Kidney glomerular epithelial cell (primary cell): ENCODE data around the gene HSD17B12.

Source experiments
- DNase-seq: peaks from one replicate; lab custom pipeline; 2025; lab: John Stamatoyannopoulos, UW

Gene HSD17B12

DNA sequence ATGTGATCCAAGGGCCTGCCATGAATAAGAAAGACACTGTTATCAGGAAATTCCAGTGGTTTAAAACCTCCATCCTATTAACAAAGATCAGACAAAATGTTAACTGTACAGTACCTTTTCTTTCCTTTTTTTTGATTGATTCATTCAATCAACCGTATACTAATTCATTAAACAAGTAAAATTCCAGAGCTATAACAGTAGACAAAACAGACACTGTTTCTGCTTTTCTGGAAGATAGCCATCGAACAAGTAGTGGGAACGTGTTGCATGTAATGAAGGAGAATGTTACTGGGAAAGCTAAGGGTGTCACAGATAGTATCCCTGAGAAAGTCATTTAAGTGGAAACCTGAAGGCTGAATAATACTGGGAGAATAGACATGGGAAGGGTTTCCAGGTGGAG lies 126.4 kb downstream of the HSD17B12 start:
- no peak for DNase-seq

DNA sequence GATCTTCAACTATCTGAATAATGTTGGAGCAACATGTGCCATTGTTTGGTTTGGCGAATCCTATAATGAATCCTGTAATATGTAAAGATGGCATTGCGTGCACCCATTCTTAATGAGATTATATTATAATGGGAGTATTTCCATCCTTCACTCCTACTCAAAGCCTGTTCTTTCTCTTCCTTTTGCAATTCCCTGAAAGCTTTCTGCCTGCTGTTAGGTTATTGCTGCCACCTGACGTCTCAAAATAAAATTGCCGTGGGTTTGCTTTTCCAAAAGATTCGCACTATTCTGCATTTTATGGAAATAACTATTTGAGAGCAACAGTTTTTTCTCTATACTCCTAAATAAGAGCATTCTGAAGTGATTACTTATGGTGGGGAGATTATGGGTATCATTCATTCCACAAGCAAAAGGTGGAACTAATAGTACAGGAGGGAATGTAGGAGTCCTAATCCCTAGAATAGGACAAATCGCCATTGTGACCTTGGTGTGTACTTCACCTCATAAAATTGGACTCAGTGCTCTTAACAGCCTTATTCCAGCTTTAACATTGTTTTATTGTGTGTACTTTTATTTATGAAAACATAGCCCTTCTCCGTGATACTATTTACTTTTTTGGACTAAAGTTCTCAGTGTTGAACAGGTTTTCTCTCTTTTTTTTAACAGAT lies 130.5 kb downstream of the HSD17B12 start:
- DNase-seq, result no peak

DNA sequence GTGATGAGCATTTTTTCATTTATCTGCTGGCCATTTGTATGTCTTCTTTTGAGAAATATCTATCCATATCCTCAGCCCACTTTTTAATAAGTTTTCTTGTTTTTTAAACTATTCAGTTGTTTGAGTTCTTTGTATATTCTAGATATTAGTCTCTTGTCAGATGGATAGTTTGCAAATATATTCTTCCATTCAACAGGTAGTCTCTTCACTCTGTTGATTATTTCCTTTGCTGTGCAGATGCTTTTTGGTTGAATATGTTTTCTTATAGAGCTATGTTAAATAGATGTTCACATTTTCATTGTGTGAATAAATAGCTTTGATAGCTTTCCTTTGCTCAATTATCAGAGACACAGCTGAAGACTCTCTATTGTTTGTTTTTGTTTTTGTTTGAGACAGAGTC lies 131.9 kb downstream of the HSD17B12 start:
- DNase-seq, result no peak

DNA sequence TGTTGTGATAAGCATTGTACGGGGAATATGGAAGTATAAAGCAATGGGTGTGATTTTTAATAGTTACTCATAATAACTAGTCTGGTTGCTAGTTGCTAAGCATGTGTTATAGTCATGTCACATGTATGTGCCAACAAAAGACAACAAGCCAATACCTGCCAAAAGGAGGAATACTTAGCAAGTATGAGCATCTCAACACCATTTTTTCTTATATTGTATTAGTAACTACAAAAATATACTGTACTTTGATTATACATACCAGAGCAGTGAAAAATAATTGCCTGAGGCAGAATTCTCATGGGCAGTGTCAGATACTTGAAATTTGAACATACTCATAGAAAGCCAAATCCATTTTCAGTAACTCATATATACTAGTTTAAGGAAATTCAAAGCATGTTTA lies 137.7 kb downstream of the HSD17B12 start:
- no peak for DNase-seq

DNA sequence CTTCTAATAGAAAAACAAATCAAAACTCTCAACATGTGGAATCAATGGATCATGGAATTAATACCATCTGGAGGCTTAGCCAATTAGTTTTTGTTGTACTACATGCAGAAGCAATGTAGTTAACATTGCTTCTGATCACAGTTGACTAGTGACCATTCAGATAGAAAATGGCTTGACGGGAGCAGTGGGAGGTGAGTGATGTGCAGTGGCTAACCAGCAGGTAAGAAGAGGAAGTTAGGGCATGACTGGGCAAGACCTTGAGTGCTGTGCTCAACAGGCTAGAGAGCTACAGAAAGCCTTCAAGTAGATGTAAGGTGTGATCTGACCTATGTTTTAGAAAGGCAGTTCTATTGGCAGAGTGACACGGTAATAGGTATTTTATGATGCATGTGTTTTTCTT lies 139.4 kb downstream of the HSD17B12 start:
- no peak for DNase-seq

DNA sequence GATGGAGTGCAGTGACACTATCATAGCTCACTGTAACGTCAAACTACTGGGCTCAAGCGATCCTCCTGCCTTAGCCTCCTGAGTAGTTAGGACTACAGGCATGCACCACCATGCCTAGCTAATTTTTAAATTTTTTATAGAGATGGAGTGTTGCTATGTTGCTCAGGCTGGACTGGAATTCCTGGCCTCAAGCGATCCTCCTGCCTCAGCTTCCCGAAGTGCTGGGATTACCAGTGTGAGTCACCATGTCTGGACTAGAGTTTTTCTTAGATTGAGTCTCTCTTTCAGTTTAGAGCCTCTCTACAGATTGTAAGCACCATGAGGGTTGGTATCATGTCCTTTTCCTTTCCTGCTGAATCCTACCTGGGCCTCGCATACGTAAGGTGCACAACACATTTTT lies 142.8 kb downstream of the HSD17B12 start:
- no peak for DNase-seq

DNA sequence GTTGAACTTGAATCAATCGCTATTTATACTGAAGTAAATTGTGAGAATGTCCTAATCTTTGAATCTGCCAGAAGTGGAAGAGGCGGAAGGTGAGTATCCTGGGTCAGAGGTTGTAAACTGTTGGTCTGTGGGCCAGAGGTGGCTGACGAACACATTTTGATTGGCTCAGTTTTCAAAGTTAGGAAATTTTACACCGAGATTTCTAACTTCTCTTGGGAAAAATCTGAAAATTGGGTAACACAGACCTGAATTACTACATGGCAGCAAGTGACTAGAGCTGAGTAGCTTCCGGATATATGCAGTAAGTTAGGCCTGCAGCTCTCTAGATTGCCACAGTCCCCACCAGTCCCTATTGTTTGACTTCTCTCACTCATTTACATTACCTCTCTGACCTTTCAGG lies 143.3 kb downstream of the HSD17B12 start:
- DNase-seq, result no peak

DNA sequence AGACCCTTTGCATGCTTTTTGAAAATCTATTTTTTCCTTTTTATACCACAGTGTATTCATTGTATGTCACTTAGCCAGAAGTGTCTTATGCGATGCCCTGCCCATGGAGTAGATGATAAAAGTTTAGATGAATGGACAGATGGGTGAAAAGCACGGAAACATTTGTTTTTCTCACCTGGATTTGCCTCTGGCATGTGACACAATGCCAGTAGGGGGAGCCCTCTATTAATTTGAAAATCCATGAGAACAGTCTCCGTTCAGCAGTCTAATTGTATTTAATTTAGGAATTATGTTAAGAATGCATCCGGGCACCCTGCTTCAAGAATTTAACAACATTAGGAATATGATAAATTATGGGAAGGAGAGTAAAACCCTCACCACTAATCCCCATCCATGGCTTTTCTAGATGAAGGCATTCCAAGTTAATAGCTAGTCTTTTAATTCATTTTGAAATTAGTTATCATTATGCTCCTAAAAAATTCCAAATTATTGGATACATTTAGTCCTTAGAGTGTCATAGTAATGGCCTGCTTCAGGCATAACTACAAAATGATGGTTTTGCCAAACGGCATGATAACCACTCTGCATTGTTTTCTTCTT lies 144.8 kb downstream of the HSD17B12 start:
- peak; percentile 28 for DNase-seq

DNA sequence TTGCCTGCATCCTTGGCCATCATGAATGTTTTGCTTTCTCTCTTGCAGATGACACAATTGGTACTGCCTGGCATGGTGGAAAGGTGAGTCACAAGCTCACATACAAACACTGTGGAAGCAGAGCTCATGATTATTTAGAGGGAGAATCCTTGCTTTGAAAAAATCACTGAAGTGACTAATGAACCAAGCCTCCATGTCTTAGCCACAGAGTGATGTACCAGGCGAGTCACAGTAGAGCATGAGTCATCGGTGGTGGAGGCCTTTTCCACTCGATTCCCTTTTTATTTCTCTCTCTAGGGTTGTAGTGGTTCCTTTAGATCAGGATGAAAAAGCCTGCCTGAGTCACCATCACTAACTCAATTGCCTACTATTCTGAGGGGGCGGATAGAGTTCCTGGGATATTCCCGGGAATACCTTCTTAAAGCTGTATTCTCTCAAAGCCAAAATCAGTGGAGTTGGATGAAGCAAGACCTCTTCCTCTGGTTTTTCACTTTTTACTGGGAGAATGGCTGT lies 150.4 kb downstream of the HSD17B12 start:
- peak; percentile 100 for DNase-seq

DNA sequence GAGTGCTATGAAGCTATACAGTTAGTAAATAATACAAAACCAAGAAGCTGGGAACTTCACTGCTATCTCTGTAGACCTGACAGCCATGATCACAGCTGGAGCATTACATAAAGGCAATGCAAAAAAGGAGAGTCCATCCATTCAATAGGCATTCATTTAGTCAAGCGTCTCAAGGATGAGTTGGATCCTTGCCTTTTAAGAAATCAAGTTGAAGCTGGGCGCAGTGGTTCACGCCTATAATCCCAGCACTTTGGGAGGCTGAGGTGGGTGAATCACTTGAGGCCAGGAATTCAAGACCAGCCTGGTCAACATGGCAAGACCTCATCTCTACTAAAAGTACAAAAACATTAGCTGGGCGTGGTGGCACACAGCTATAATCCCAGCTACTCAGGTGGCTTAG lies 152.0 kb downstream of the HSD17B12 start:
- DNase-seq, result no peak

DNA sequence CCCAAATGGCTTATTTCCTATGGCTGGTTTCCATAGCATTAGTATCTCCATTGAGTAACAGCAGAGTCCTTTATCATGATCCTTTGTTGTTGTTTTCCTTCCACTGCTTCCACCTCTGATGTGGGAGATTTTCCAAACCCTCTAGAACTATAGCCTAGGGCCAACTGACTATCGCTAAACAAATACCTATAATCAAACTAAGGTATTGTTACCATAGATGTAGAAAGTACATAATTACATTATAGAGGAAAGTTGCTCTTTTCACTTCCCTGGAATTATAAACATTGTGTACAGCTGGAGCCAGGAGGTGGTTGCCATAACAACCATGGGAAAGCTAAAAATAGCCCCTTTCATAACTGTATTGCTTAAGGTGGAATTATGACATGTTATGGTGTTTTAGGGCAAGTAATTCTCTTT lies 153.1 kb downstream of the HSD17B12 start:
- no peak for DNase-seq

DNA sequence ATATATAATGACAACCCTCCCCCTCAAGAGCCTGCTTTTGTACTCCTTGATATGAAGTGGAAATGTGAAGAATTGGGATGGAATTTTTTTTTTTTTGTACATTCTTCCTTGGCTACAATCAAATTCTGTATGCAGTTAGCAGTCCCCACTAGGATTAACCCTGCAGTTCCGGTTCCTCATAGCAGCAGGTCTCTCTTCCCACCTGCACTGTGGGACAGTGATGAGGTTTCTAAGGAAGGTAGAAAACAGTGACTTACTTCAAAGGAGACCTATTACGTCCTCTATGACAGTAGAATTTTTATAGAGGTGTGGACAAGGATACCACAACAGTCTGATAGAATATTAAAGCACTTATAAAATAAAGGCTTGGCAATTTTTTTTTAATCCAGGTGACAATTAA lies 153.7 kb downstream of the HSD17B12 start:
- DNase-seq, result no peak

DNA sequence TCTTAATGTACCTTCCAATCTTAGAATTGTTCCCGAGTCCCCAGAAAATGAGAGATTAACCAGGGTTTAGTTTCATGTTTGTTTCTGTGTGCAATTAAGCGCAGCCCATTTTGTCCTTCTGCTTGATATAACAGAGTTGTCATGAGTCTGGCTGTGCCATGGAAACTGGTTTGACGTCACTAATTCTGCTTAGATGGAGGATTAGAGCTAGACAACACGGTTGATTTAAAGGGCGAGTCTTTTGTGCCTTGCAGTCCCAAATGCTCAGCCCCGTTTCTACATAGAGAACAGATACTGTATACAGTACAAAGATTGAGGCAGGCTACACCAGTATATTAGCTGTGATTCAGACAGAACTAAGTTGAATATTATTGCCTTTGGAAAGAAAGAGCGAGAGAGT lies 154.6 kb downstream of the HSD17B12 start:
- peak; percentile 40 for DNase-seq

DNA sequence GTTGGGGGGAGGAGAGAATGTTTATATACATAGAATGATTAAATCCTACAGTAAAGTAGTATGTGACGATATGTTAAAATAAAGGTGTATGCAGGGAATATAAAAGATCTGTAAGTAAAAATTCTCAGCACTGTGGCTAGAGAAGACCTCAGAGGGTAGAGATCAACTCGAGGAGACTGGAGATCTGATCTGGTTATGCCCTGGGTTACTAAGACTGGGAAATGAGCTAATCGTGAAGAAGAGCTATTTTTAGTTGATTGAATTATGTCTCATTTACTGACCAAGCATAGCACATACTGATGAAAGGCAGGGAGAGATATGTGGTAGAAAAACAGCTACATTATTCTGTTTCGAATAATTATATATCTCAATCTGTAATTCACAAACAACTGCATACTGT lies 157.3 kb downstream of the HSD17B12 start:
- DNase-seq, result peak; percentile 24

DNA sequence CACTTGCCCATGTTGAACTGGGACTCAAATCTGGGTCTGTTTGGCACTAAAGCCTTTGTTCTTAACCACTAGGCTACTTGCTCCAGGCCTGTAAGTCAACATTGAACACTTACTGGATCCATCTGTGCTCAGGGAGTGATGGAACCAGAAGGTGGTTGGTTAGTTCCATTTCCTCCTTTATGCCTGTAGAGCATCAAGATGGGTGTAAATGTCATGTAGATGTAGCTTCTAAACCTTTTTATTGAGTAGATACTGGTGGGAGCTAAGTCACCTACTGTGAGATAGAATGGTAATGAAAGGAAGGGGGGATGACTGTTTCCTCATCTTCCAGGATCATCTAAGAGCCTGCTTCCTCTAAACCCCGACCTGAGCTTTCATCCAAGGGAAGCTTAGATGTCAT lies 161.5 kb downstream of the HSD17B12 start:
- DNase-seq, result no peak

DNA sequence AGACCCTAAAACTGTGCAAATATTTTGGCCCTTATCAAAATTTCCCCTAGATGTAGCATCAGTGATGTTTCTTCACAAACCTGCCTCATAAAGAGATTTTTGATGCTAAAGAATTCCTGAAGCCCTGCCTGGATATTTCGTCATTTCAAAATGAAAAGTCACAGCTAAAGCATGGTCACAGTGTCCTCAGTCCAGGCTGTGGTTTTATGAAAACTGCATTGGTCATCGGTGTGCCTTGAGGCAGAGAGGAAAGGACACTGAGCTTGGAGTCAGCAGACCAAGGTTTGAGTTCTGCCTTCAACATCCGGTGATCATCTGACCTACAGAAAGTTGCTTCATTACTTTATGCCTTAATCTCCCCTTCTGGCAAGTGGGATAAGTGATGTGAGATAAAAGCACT lies 165.3 kb downstream of the HSD17B12 start:
- no peak for DNase-seq

DNA sequence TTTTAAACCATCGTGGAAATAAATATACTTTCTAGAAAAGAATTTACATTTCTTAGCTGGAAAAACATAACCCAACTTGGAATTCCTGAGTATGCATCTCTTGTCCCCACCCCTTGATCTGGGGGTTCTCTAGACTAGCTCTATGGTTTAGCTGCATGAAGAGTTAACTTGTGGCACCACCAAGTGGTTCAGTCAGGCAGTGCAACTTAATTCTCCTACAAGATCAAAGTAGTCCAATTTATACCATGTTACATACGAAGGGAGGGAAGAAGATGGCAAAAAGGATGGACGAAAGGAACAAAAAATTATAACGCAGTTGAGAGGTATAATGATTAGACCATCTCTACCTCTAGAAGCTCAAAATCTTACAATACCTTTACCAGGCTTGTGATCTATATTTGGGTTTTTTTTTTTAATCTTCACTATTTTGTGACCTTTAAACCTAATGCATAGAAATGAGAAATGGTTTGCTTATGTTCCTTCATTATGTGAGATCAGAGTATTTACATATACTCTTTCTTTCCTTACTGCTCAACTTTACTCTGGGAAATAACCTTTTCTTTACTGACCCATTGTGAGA lies 171.6 kb downstream of the HSD17B12 start:
- peak; percentile 39 for DNase-seq

DNA sequence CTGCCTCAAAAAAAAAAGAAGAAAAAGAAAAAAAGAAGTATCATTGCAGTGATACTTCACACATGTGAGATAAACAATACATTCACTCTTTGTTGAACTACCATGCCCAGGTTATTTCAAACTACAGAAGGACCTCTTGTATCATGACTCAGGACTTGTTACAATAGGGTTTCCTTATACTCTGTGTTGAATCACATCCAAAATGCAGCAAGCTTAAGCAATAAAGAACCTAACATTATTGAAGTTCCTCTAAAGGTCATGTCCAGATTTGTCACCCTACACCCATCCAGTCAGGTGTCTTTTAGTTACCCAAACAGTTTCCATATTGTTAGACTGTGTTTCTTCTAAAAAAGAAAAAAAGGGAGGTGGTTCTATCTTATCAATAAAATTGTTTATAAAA lies 173.2 kb downstream of the HSD17B12 start:
- no peak for DNase-seq

DNA sequence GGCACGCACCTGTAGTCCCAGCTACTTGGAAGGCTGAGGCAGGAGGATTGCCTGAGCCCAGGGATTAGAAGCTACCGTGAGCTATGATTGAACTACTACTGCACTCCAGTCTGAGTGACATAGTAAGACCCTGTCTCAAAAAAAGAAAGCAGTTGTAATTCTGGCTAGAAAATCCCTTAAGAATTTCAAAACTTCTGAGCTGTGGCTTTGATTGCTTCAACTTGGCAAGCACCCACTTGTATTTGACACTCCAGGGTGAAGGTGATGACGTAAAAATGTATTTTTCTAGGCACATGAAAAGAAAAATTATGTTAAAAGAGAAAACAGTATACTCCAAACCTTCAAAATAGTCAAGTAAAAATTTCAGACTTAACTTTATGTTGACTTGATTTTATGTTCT lies 176.5 kb downstream of the HSD17B12 start:
- no peak for DNase-seq

DNA sequence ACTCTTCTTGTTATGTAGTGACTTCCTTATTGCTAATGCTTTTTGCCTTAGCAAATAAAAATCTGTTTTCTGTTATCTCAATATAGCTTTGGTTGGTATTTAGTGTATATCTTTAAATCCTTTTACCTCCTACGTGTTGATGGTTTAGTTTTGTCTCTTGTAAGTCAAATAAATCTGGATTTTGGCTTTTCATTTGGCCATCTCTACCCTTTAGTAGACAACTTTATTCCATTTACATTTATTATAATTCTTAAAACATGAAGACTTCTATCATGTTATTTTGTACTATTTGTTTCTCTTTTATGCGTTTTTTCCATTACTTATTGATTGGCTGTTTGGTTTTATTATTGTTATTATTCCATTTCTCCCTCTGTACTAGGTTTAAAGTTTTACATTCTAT lies 180.6 kb downstream of the HSD17B12 start:
- no peak for DNase-seq

DNA sequence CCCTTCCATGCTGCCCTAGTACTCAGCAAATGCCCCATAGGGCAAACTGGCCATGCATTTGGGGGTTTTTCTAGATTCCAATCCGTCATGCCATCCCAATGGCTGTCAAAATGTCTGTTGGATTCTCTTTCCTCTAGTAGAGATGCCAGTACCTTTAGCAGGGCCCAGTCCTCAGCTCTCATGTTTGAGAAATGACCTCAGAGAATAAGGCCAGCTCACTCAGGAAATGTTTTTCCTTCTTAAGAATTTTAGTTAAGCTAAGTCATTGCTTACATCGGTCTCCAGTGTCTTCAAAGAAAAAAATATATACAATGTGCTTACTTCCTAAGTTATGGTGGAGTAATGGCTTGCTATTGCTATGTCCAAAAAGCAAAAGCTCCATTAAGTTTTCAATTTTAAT lies 186.0 kb downstream of the HSD17B12 start:
- no peak for DNase-seq

DNA sequence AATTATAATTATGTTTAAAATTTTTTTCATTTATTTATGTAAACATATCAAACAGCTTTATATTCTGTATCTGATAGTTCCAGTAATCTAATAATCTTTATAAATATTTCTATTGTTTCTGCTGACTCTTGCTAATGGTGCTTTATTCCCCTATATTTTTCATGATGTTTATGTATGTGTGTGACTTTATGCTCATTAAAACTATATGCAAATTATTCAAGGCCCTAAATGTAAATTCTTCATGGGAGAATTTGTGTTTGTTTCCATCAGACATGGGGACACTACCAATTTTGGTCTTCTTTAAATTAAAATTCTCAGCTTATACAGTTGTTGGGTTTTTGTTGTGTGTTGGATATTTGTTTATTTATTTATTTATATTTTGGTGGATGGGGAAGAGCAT lies 186.4 kb downstream of the HSD17B12 start:
- DNase-seq, result no peak

DNA sequence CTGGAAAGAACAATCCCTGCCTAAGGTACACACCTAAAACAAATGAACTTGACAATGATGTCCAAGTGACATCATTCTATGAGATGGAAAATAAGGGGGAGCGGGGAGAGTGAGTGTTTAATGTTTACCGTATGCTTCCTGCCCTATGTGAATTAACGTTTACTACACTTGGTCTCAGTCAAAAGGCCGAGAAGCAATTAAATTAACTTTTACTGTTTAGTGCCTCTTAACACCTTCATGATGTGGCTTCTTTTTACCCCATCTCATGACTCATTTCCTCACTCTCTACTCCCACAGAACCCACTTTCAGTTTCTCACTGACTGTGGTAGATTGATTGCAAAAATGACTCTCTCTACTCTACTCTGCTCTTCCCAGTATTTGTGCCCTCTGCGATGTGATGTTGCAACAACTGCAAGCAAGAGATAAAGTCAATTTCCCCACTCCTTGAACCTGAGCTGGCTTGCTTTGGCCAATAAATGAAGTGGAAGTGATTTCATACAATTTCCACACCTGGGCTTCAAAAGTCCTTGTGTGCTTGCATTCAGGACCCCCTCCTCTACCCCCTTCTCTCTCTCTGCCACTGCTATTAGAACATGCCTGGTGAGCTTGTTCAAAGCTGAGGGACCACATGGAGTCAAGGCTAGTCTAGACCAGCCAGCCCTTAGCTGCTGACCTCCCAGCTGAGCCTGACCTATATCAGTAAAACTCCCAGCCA lies 188.5 kb downstream of the HSD17B12 start:
- DNase-seq, result peak; percentile 83
